ENCODE results near the gene KRTDAP.
"Not testable (repeated sequence)": the region's sequence is repeated elsewhere in the genome, so short reads cannot be mapped to it uniquely, and the experiment has no call there.

KRTDAP gene

DNA sequence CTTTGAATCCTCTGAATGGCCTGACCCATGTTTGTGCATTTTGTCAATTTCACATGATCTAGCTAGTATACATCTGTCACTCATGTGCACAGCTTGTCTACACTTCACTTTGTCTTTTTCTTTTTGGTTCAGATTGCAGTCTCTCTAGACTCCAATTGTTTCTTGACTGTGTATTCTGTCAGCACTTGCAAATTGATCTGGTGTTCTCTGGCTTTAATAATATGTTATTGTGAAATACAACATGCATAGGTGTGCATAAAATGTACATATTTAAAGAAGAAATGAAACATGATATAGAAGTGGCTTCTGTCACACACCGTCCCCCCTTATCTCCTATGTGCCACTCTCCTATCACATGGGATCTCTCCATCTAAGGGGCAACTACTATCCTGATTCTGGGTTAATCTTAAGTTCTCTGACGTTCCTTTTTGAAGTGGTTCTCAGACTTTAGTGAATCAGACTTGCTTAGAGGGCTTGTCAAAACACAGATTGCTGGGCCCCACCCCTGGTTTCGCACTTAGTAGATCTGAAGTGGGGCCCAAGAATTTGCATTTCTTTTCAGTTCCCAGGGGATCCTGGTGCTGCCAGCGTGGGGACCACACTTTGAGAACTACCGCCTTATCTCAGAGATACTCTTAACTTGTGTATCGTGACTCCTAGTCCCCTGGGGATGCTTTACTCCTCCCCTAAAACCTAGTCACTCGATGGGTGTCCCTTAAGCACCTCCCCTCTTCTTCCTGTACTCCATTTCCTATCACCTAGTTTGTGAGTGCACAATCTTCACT is 5.8 kb downstream of the KRTDAP start:
- no peak for DNase-seq (ENCODE audit: low read depth)

DNA sequence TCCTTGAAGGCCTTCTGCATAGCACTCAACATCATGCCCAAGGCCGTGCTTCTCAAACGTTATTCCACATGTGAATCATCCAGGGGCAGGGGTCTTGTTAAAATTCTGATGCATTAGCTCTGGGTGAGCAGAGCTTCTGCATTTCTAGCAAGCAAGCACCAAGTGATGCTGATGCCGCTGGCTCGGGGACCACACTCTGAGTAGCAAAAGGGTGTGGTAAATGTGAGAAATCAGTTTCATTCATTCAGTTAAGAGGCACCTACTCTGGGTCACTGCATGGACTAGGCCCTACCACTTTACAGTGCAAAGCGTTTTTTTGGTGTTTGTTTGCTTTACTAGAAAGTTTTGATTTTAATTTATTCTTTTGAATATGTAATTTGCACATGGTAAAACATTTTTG is 7.2 kb downstream of the KRTDAP start:
- DNase-seq (ENCODE audit: low read depth): no peak

DNA sequence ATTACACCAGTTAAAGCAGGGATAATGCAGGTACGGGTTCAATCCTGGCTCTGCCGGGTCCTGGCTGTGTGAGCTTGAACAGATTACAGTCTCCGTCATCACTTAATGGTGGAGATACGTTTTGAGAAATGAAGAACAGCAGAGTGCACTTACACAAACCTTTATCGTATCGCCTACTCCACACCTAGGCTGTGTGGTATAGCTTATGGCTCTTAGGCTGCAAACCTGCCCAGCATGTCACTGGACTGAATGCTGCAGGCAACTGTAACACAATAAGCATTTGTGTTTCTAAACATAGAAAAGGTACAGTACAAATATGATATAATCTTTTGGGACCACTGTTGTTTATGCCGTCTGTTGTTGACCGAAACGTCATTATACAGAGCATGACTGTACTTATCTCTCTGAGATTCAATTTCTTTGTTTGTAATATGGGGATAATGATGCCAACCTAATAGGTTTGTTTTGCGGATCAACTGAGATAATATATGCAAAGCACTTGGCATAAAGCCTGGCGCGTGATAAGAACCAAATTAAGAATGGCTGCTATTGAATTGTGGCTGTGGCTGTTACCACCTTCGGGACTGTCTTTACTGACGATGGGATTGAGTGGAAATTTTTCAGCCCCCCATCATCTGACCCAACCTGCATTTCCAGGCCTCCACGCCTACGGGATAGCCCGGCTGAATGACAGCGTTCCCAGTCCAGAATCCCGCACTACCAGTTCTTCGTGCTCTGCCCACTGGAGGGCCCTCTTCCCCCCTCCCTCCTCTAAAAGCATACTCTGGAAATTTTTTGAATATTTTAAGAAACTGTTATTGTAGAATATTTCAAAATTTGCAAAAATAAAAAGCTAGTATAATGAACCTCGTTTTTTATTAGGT is 11.2 kb downstream of the KRTDAP start:
- no peak for DNase-seq (ENCODE audit: low read depth)

DNA sequence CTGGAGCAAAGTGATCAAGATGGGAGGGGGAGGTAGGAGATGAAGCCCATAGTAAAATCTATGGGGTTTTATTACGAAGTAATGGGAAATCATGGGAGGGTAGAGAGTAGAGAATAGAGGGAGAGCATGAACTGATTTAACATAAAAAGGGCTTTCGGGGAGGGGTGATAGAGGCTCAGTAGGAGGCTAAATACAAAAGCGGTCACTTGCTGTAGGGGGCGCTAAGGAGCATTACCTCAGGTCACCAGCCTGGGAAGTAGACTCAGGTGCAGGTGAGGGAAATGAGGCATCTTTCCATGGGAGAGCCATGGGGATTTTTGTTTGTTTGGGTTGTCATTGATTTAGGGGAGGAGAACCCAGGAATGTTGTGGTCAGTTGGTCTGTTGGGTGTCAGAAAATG is 14.1 kb downstream of the KRTDAP start:
- DNase-seq (ENCODE audit: low read depth): no peak

DNA sequence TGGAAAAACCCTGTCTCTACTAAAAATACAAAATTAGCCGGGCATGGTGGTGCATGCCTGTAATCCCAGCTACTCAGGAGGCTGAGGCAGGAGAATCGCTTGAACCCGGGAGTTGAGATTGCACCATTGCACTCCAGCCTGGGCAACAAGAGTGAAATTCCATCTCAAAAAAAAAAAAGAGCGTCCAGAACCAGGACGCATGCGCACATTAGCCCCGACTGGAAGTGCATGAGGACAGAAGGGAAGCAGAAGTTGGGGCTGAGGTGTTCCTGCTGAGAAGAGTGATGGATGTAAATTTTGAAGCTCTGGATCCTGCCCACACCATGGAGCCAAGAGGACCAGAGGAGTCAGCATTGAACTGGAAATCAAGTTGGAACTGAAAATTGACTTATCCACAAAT is 15.7 kb downstream of the KRTDAP start:
- DNase-seq (ENCODE audit: low read depth): not testable (repeated sequence)

DNA sequence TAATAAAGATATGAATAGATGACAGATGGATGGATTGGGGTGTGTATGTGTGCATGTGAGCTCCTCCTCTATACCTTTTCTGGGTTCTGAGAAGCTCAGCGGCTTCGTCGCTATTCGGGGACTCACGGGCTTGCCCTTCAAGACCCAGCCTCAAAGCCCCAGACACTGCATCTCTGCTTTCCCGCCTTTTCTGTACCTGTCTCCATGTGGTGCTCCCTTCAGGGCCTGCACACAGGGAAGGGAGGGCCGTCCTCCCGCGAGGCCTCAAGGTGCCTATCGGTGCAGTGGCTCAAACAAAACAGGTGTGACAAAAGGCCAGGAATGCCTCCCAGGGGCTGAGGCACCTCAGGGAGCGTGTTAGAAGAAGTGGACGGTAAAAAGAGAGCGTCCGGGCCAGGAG is 16.2 kb downstream of the KRTDAP start:
- no peak for DNase-seq (ENCODE audit: low read depth)

DNA sequence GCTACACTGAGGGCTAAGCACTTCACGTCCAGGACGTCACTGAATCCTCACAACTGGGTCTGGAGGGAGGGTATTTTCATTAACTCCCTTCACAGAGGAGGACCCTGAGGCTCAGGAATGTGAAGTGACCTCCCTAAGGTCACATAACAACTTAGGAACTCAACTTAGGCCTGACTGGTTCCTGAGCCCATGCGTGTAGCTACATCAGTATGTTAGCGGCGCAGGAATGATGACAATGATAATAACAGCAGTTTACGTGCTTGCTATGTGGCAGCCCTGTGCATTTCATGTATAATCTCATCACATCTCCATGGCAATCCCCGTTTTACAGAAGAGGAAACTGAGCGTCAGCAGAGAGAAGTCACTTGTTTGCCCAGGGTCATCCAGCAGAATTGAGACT is 18.3 kb downstream of the KRTDAP start:
- DNase-seq (ENCODE audit: low read depth): no peak

DNA sequence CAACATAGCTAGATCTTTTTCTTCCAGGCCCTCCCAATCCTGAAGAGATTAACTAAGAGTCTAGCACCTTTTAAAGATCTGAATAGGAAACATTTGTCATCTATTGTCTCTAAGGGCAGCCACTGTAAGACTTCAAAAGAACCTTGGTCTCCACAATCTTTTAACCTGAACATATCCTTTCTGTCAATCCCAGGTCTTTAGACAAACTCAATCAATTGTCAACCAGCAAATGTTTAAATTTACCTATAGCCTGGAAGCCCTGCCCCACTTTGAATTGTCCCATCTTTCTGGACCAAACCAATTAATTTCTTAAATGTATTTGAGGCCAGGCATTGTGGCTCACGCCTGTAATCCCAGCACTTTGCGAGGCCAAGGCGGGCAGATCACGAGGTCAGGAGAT is 19.2 kb downstream of the KRTDAP start:
- not testable (repeated sequence) for DNase-seq (ENCODE audit: low read depth)

DNA sequence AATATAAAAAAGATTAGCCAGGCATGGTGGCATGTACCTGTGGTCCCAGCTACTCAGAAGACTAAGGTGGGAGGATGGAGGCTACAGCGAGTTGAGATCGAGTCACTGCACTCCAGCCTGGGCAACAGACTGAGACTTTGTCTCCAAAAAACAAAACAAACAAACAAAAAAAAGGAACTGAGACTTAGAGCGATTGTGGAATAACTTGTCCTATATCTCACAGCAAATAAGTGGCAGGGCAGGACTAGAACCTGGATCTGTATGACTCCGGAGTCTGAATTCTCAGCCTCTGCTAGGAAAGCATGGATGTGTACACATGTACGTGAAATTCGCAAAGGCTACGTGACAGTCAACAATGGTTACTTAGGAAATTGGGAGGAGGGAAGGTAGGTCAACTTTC is 20.1 kb downstream of the KRTDAP start:
- DNase-seq (ENCODE audit: low read depth): no peak

DNA sequence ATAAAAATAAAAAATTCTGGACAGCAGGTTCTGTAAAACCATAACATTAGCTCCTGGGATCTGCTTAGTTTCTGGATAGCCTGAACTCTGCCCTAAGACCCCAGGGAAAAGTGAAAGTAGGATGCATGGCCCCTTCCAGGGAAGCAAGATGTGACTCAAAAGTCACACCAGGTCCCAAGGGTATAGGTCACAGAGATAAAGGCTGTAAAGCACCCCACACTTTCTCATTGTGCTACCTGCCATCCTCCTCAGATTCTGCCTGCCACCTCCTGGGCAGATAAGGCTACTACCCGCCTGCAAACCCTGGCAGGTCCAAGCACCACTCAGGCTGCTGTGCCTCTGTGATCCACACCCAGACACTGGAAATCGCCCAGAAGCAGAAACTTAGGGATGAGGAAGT is 21.6 kb downstream of the KRTDAP start:
- peak; percentile 38 for DNase-seq (ENCODE audit: low read depth)

DNA sequence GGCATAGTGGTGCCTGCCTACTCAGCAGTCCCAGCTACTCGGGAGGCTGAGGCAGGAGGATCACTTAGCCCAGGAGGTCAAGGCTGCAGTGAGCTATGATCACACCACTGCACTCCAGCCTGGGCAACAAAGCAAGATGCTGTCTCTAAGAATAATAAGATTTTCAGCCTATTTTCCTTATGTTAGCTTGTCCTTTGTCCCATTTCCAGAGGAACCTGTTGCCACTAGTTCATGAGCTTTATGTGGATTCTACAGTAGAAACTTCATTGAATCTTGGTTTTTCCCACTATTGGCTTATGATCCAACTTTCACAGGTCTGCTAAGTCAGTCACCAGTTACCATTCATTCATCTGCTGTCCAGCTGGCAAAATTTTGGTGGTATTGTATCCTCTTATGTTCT is 24.0 kb downstream of the KRTDAP start:
- DNase-seq (ENCODE audit: low read depth): no peak

DNA sequence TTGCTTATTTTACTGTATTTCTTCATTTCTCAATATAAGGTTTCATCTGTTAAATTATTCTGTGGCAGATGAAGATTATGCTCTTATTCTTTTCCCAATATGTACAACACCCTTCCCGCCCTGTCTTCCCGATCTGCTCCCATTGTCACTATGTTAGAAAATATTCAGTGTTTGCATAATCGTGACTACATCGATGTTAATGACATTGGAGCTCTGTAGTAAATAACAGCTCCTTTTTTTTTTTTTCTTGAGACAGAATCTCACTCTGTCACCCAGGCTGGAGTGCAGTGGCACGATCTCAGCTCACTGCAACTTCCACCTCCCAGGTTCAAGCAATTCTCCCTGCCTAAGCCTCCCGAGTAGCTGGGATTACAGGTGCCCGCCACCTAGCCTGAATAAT is 27.3 kb downstream of the KRTDAP start:
- DNase-seq (ENCODE audit: low read depth): not testable (repeated sequence)

DNA sequence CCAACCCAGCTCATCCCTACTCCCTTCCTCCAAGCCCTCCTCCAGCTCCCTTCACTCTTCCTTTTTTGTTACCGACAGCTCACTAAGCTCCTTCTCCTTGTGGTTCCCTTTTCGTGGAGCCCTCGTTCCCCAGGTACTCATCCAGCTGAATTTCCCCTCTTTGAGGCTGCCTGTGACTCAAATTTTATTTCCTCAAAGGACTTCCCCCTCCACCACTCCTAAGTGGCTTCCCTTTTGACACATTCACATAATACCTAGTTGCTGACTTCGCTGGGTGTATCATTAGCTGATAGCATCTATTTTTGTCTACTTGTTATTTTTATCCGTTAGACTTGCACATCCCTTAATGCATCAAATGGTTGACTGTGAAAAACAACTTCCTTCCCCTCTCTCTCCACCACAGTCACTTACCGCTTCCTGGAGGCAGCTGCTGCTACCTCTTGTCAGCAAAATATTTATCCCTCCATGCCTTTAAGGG is 27.7 kb downstream of the KRTDAP start:
- DNase-seq (ENCODE audit: low read depth): no peak

DNA sequence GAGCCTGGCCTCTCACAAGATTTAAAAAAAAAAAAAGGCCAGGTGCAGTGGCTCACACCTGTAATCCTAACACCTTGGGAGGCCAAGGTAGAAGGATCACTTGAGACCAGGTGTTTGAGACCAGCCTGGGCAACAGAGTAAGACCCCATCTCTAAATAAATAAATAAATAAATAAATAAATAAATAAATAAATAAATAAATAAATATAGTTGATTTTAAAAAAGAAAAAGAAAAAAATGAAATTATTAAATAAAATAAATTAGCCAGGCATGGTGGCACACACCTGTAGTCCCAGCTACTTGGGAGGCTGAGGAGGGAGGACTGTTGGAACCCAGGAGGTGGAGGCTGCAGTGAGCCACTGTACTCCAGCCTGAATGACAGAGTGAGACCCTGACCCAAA is 28.5 kb downstream of the KRTDAP start:
- DNase-seq (ENCODE audit: low read depth): not testable (repeated sequence)

DNA sequence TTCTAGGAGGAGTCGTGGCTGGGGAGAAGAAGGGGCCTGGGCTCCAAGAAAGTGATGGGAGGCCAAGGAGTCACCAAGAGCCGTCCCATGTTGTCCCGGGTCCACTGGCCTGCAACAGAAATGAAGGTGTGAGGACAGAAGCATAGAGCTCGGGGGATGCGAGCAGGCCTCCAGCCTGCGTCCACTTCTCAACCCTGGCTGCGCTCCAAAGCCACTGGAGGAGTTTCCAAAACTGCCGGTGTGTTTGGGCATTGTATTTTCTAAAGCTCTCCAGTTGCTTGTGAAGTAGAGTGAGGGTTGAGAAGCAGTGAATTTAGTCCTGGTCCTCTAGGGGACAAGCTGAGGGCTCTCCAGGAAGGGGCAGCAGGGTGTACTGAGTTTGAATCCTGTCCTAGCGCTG is 29.2 kb downstream of the KRTDAP start:
- no peak for DNase-seq (ENCODE audit: low read depth)

DNA sequence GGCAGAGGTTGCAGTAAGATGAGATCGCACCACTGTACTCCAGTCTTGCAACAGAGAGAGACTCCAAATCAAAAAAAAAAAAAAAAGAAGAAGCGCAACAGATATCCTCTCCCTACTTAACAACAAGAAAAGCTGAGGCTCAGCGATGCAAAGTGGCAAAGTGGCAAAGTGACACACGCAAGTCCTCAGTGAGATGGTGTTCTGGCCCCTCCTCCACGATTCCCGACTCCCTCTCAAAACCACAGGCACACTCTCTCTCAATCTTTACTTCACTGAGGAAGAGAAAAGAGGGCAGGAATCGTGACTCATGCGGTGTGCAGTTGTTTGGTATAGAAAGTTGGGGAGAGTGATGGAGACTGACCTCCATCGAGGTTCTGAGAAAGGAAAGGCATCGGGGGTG is 29.7 kb downstream of the KRTDAP start:
- DNase-seq (ENCODE audit: low read depth): no peak

DNA sequence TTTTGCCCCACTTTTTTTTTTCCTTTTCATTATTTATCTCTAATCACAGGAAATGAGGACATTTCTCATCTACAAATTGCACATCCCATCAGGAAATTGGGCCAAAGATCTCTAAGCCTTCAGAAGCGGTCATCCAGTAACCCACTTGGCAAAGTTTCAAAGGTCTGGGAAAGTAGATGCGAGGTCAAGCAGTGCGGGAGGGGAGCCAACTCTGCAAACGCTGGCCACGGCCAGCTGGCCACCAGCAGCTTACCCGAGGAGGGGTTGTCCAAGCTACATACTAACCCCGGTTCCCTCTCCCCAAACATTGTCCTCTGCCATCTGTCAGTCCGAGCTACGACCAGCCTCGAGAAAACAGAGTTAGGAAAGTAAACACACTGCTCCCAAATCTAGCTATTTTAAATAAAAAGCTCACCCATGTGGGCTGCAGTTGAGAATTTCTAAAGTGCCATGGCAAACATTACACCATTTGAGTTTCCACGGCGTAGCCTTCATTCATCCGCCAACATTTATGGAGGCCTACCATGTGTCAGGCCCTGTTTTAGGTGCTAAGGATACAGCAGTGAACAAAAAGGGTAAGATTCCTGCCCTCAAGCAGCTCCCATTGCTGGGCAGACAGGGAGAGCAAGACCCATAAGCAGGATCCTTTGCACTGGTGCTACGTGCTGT is 30.7 kb downstream of the KRTDAP start:
- no peak for DNase-seq (ENCODE audit: low read depth)

DNA sequence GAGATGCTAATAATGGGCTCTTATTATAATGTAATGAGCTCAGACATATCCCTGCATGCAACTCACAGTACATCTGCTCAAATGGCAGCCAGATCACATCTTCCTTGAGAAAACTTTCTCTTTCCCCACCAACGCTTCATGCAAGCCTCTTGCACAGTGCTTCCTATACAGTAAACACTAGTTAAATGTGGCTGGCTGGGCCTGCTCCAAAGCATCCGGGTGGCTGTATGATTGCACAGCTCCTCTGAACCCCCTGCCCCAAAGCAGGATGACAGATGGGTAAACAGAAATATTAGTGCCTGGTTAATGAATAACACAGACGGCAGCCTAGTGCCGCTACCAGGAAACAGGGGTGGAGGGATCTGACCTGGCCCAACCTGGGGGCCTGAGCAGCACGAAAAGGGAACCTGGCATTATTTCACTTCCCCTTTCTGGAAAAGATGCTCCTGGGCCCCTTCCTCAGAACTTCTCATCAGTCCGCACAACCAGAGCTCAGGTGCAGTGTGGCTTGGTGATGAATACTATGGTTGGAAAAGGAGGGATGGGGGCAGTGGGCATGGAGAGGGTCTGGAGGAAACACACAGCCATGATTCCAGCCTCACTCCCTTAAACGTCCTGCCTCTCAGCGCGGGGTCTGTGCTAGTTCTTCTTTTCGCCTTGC is 31.4 kb downstream of the KRTDAP start:
- DNase-seq (ENCODE audit: low read depth): no peak

DNA sequence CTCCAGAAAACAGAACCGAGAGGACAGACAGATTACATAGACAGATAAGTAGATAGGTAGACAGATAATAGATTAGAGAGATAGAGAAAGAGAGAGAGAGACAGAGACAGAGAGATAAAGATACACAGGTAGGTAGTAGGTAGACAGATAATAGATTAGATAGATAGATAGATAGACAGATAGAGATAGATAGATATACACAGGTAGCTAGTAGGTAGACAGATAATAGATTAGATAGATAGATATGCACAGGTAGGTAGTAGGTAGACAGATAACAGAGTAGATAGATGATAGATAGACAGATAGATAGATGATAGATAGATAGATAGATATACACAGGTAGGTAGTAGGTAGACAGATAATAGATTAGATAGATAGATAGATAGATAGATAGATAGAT is 32.1 kb downstream of the KRTDAP start:
- no peak for DNase-seq (ENCODE audit: low read depth)

DNA sequence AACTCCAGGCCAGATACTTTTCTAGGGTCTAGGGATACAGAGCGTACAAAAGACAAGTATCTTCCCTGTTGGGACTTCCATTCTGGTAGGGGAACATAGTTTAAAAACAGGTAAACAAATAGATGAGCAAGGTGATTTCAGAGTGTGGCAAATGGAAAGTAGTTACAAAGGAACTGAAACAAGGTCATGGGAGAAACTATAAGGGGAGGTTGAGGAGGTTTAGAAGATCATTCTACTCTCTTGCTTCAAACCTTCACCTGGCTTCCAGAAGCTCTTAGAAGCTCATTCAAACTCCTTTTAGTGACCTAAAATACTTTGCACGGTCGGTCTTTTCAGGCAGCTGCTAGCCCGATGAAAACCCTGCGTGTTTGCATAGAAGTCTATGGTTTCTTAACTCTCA is 33.1 kb downstream of the KRTDAP start:
- DNase-seq (ENCODE audit: low read depth): no peak

DNA sequence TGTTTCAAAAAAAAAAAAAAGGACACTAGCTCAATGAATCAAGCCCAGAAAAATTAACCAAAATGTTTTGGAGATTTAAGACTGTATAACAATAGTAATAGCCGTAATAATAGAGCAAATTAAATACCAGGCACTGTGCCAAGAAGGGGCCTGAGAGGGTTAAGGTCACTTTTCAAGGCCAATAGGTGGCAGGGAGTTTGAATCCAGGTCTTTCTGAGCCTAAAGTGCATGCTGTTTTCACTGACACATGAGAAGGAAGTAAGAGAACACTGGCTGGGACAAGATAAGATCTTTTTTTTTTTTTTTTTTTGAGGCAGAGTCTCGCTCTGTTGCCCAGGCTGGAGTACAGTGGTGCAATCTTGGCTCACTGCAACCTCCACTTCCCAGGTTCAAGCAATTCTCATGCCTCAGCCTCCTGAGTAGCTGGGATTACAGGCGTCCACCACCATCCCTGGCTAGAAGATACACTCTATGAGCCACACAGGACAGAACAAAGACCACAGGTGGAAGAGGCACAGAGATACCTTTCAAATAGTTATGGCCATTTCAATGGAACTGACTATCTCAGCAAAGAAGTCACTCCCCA is 34.6 kb downstream of the KRTDAP start:
- DNase-seq (ENCODE audit: low read depth): no peak

DNA sequence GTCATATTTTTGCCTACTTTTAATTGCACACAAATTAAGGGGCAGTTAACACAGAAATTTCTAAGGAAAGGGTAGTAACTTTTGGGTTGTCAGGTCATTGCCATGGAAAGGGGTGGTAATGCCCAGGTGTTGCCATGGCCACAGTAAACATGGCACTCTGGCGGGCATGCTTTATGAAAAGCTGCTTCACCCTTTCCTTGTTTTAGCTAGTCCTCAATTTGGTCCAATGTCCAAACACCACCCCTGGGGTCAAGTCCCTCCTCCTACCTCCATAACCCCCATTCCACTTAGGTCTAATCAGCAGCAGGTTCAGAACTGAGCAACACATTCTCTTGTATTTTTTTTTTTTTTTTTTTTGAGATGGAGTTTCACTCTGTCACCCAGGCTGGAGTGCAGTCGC is 35.6 kb downstream of the KRTDAP start:
- DNase-seq (ENCODE audit: low read depth): no peak

All from stimulated activated CD8-positive, alpha-beta memory T cell treated with anti-CD3 and anti-CD28 coated beads, Interleukin-15, amount 100 ng/mL, for 1 hour (primary cell).